ENCODE results near the gene FGF6.

FGF6 gene

DNA sequence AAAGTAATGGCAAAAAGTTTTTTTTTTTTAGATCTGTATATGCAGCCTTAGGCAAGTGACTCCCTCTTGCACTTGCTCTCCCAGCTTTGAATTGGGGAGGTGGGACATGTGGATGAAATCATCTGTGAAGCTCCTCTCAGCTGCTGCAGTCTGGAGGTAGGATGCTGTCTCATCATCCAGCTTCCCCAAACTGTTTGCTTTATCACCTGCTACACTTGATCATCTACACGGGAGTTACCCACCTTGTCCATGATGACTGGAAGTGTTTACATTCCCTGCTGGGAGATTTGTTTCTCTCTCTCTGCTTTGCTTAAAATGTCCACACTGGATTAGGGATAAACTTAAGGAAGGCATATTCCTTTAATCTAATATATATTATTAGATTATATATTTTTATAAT is 57.6 kb downstream of the FGF6 start:
- no peak overlapping the region for H3K4me3 ChIP-seq (ENCODE audit: low read length)
- H3K4ac ChIP-seq (ENCODE audit: low read depth, low read length) = no peak overlapping the region
- no peak overlapping the region for H2BK5ac ChIP-seq (ENCODE audit: low read length)
- no peak overlapping the region for H3K56ac ChIP-seq (ENCODE audit: low read length)
- no peak for DNase-seq
- H3K27ac ChIP-seq (ENCODE audit: low read depth, low read length) = no peak overlapping the region
- H3K4me2 ChIP-seq (ENCODE audit: low read length) = no peak overlapping the region
- WGBS (ENCODE audit: extremely low coverage, insufficient coverage, low lambda C conversion rate) = no CpG with 5 or more reads among the region's 1 CpG
- H3K4me1 ChIP-seq (ENCODE audit: control insufficient read depth, low read depth, low read length) = no peaks in the 10 kb centered on the region
- H3K79me1 ChIP-seq (ENCODE audit: low read length) = no peaks in the 10 kb centered on the region
- no peak overlapping the region for H2BK15ac ChIP-seq (replicated peaks; ENCODE audit: low read depth)
- no peaks in the 10 kb centered on the region for H3K79me2 ChIP-seq (ENCODE audit: control insufficient read depth, insufficient read depth, low read length)
- no peak overlapping the region for H3K23ac ChIP-seq (ENCODE audit: low read length)
- no peak overlapping the region for H2AK5ac ChIP-seq (ENCODE audit: low read length)
- H3K36me3 ChIP-seq (ENCODE audit: control insufficient read depth, insufficient read depth, low read length) = no peaks in the 10 kb centered on the region
- no peaks in the 10 kb centered on the region for H3K27me3 ChIP-seq (ENCODE audit: insufficient read depth, low read length, poor library complexity)
- no peak overlapping the region for H4K8ac ChIP-seq (ENCODE audit: low read depth, low read length)
- no peak overlapping the region for H4K5ac ChIP-seq (ENCODE audit: low read length)
- H3K9ac ChIP-seq (ENCODE audit: low read length) = no peak overlapping the region
- H3K18ac ChIP-seq (ENCODE audit: low read length) = no peak overlapping the region
- H2BK120ac ChIP-seq (ENCODE audit: low read depth, low read length) = no peak overlapping the region

DNA sequence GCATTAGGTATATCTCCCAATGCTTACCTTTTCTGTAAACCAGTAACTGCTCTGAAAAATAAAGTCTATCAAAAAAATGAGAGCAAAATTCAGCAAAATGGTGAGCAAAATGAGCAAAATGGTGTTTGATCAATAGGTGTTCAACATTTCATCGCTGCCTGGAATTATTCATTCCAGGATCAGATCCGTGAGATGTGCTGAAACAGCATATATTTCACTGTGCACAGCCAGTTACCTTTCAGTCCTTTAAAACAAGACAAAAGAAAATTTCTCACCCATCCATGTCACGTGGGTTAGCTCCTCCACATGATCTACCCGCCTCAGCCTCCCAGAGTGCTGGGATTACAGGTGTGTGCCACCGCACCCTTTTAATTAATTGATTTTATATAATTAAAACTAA is 58.0 kb downstream of the FGF6 start:
- no peak overlapping the region for H3K4me2 ChIP-seq (ENCODE audit: low read length)
- no peak overlapping the region for H3K23ac ChIP-seq (ENCODE audit: low read length)
- H3K4ac ChIP-seq (ENCODE audit: low read depth, low read length) = no peak overlapping the region
- H3K4me1 ChIP-seq (ENCODE audit: control insufficient read depth, low read depth, low read length) = no peaks in the 10 kb centered on the region
- H3K4me3 ChIP-seq (ENCODE audit: low read length) = no peak overlapping the region
- no peak overlapping the region for H3K18ac ChIP-seq (ENCODE audit: low read length)
- no peak overlapping the region for H4K5ac ChIP-seq (ENCODE audit: low read length)
- H4K8ac ChIP-seq (ENCODE audit: low read depth, low read length) = no peak overlapping the region
- WGBS (ENCODE audit: extremely low coverage, insufficient coverage, low lambda C conversion rate) = no CpG with 5 or more reads among the region's 5 CpGs
- no peak for DNase-seq
- no peak overlapping the region for H2BK120ac ChIP-seq (ENCODE audit: low read depth, low read length)
- no peaks in the 10 kb centered on the region for H3K27me3 ChIP-seq (ENCODE audit: insufficient read depth, low read length, poor library complexity)
- no peaks in the 10 kb centered on the region for H3K79me1 ChIP-seq (ENCODE audit: low read length)
- no peak overlapping the region for H2AK5ac ChIP-seq (ENCODE audit: low read length)
- H3K27ac ChIP-seq (ENCODE audit: low read depth, low read length) = no peak overlapping the region
- H3K36me3 ChIP-seq (ENCODE audit: control insufficient read depth, insufficient read depth, low read length) = no peaks in the 10 kb centered on the region
- no peak overlapping the region for H2BK15ac ChIP-seq (replicated peaks; ENCODE audit: low read depth)
- no peak overlapping the region for H3K56ac ChIP-seq (ENCODE audit: low read length)
- no peaks in the 10 kb centered on the region for H3K79me2 ChIP-seq (ENCODE audit: control insufficient read depth, insufficient read depth, low read length)
- no peak overlapping the region for H2BK5ac ChIP-seq (ENCODE audit: low read length)
- no peak overlapping the region for H3K9ac ChIP-seq (ENCODE audit: low read length)

DNA sequence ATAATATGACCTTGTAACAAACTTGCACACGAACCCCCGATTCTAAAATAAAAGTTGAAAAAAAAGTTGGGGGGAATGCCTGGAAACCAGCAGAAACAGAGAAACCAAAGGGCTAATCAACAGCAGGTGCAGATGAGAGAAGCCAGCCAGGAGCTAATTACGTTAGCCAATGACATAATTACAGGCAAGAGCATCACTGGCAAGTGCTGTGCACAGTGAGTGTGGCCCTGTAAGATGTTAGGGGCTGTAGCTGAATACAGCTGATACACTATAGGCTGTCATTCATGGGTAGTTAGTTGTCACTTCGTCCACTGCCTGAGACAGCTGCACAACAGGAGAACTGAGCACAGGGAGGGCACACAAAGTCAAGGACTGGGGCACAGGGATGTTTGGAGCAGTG is 58.8 kb downstream of the FGF6 start:
- Histone ChIP-seq H4K8ac (ENCODE audit: low read depth, low read length) (no peak overlapping the region), H3K36me3 (ENCODE audit: control insufficient read depth, insufficient read depth, low read length) (no peaks in the 10 kb centered on the region), H2BK120ac (ENCODE audit: low read depth, low read length) (no peak overlapping the region), H3K79me1 (ENCODE audit: low read length) (no peaks in the 10 kb centered on the region), H3K4ac (ENCODE audit: low read depth, low read length) (no peak overlapping the region), H3K23ac (ENCODE audit: low read length) (no peak overlapping the region), H4K5ac (ENCODE audit: low read length) (no peak overlapping the region), H2AK5ac (ENCODE audit: low read length) (no peak overlapping the region), H3K9ac (ENCODE audit: low read length) (no peak overlapping the region), H2BK15ac (replicated peaks; ENCODE audit: low read depth) (no peak overlapping the region), H3K27ac (ENCODE audit: low read depth, low read length) (no peak overlapping the region), H3K18ac (ENCODE audit: low read length) (no peak overlapping the region), H2BK5ac (ENCODE audit: low read length) (no peak overlapping the region), H3K56ac (ENCODE audit: low read length) (no peak overlapping the region), H3K4me1 (ENCODE audit: control insufficient read depth, low read depth, low read length) (no peaks in the 10 kb centered on the region), H3K79me2 (ENCODE audit: control insufficient read depth, insufficient read depth, low read length) (no peaks in the 10 kb centered on the region), H3K4me2 (ENCODE audit: low read length) (no peak overlapping the region), H3K4me3 (ENCODE audit: low read length) (no peak overlapping the region), H3K27me3 (ENCODE audit: insufficient read depth, low read length, poor library complexity) (no peaks in the 10 kb centered on the region)
- DNase-seq = no peak
- no CpG with 5 or more reads among the region's 4 CpGs for WGBS (ENCODE audit: extremely low coverage, insufficient coverage, low lambda C conversion rate)
